ENCODE measurements around the gene SF3B1. TPM values are rescaled to one million over a fixed set of nuclear protein-coding genes. Genes with fewer than 3 reads are reported as not detected.
"Not testable (repeated sequence)": the region's sequence is repeated elsewhere in the genome, so short reads cannot be mapped to it uniquely, and the experiment has no call there.

SF3B1 gene
- total RNA-seq, 2 experiments from 2014 or later = 262 to 277 TPM

GRCh38 chr2:197343968-197344367, 90.9 kb downstream of the SF3B1 start:
- POLR2A ChIA-PET; H3K27ac Mint-ChIP-seq; H3K4me3 Mint-ChIP-seq; intact Hi-C loops (cut with DNase I, micrococcal nuclease); H3K36me3 Mint-ChIP-seq (ENCODE audit: low read depth); DNase-seq; H3K9me3 Mint-ChIP-seq (ENCODE audit: low read depth); H3K27me3 Mint-ChIP-seq: not testable (repeated sequence)
- peak; percentile 27 for ATAC-seq
- H3K4me1 Mint-ChIP-seq = peaks cover 25% of the 10 kb centered on the region
- CTCF ChIA-PET = interaction anchor here (0.6 to 2.3 kb wide), 3 partner anchors 10 to 596 kb away, joined by 3 to 5 read pairs (median 4); no protein-coding TSS in a partner anchor

- ChIA-PET POLR2A (no interaction called here), CTCF (no interaction called here)
- Mint-ChIP-seq H3K27me3 (no peaks in the 10 kb centered on the region), H3K27ac (no peak overlapping the region), H3K4me1 (peaks cover 28% of the 10 kb centered on the region), H3K36me3 (ENCODE audit: low read depth) (no peaks in the 10 kb centered on the region), H3K9me3 (ENCODE audit: low read depth) (no peaks in the 10 kb centered on the region), H3K4me3 (no peak overlapping the region)
- DNase-seq = no peak
- ATAC-seq = no peak
- intact Hi-C loops (cut with DNase I, micrococcal nuclease) = no loop called here
These were observed 94.2 kb downstream of the SF3B1 start for GRCh38 chr2:197340591-197340990.

Other genes with a start within 250 kb of the SF3B1 start
- 100 to 1,000 TPM; 122 to 181 TPM for gene ANKRD44, start 124.2 kb downstream of the SF3B1 start, total RNA-seq
- 10 to 100 TPM in 1 of 2 experiments, 1 to 10 TPM in 1; 9.7 to 13.3 TPM for gene COQ10B, start 18.5 kb upstream of the SF3B1 start, total RNA-seq
- 1,000 to 10,000 TPM in 1 of 2 experiments, 100 to 1,000 TPM in 1; 872 to 1,138 TPM for gene HSPD1, start 64.8 kb upstream of the SF3B1 start, total RNA-seq
- gene HSPE1, start 65.4 kb upstream of the SF3B1 start, total RNA-seq = 100 to 1,000 TPM; 250 to 356 TPM
- 10 to 100 TPM; 10.8 to 17.1 TPM for gene MOB4, start 81.0 kb upstream of the SF3B1 start, total RNA-seq
- not detected for gene RFTN2, start 240.6 kb upstream of the SF3B1 start, total RNA-seq

Measured in activated CD4-positive, alpha-beta T cell treated with anti-CD3 and anti-CD28 coated beads for 36 hours (primary cell).